AG09319 (cell line): Measurements from ENCODE around the gene ZNF750.

Source experiments
- DNase-seq: peaks from one replicate; pipeline ENCODE4 v3.0.0-alpha.2; 2010; ENCODE audit warnings: low read depth; ENCODE audit errors: extremely low read depth
- CTCF ChIP-seq: IDR thresholded peaks from 2 replicates; pipeline ENCODE4 v1.5.1; 2011; ENCODE audit warnings: low read depth, mild to moderate bottlenecking, inconsistent platforms, low read length, moderate library complexity

Gene ZNF750

GRCh38 chr17:82839617-82840292 lies at the start of gene ZNF750:
ZNF750 (minus strand) TSS chr17:82840022; CDS start chr17:82832454, 7,568 bp downstream.
- DNase-seq = no peak
- TF ChIP-seq CTCF = no peak

GRCh38 chr17:82888583-82889495 lies 49.0 kb upstream of the ZNF750 start:
- DNase-seq = no peak
- TF ChIP-seq CTCF = no peak

GRCh38 chr17:82887255-82888164 lies 47.7 kb upstream of the ZNF750 start:
- no peak for DNase-seq
- TF ChIP-seq CTCF = no peak

GRCh38 chr17:82884970-82885353 lies 45.1 kb upstream of the ZNF750 start:
- no peak for TF ChIP-seq CTCF
- no peak for DNase-seq

- no peak for DNase-seq
- no peak for TF ChIP-seq CTCF
Observed at GRCh38 chr17:82884341-82884969, 44.6 kb upstream of the ZNF750 start.

GRCh38 chr17:82883419-82884031 lies 43.7 kb upstream of the ZNF750 start:
- DNase-seq = no peak
- no peak for TF ChIP-seq CTCF
